Mucosa of rectum (tissue), 2 donors: ENCODE results near the gene SAMD11.

Source experiments
- H3K27ac ChIP-seq, 2 donors: one replicate each; pipeline ENCODE4 v1.7.0; 2013; ENCODE audit warnings: inconsistent platforms in 2 of 2, low read depth in 2 of 2, low read length in 2 of 2
- H3K27me3 ChIP-seq, 2 donors: one replicate each; pipeline ENCODE4 v1.7.0; 2013; ENCODE audit warnings: low read length in 2 of 2; ENCODE audit not compliant: control insufficient read depth in 2 of 2, insufficient read depth in 2 of 2
- H3K36me3 ChIP-seq, 2 donors: one replicate each; pipeline ENCODE4 v1.7.0; 2013; ENCODE audit warnings: low read length in 2 of 2; ENCODE audit not compliant: control insufficient read depth in 2 of 2, insufficient read depth in 2 of 2
- H3K4me1 ChIP-seq, 2 donors: one replicate each; pipeline ENCODE4 v1.7.0; 2013; ENCODE audit warnings: low read length in 2 of 2, mild to moderate bottlenecking in 1 of 2; ENCODE audit not compliant: control insufficient read depth in 2 of 2, insufficient read depth in 2 of 2
- H3K4me3 ChIP-seq, 2 donors: one replicate each; pipeline ENCODE4 v1.7.0; 2013; ENCODE audit warnings: low read length in 2 of 2
- H3K9ac ChIP-seq, 2 donors: one replicate each; pipeline ENCODE4 v1.7.0; 2013; ENCODE audit warnings: low read length in 2 of 2, low read depth in 1 of 2, mild to moderate bottlenecking in 1 of 2
- H3K9me3 ChIP-seq, 2 donors: one replicate each; pipeline ENCODE4 v1.7.0; 2013; ENCODE audit warnings: low read length in 2 of 2; ENCODE audit not compliant: control insufficient read depth in 2 of 2
- donor health status: healthy.
- donor health status: Normal muscosa, but diverticular disease.

The SAMD11 gene

DNA sequence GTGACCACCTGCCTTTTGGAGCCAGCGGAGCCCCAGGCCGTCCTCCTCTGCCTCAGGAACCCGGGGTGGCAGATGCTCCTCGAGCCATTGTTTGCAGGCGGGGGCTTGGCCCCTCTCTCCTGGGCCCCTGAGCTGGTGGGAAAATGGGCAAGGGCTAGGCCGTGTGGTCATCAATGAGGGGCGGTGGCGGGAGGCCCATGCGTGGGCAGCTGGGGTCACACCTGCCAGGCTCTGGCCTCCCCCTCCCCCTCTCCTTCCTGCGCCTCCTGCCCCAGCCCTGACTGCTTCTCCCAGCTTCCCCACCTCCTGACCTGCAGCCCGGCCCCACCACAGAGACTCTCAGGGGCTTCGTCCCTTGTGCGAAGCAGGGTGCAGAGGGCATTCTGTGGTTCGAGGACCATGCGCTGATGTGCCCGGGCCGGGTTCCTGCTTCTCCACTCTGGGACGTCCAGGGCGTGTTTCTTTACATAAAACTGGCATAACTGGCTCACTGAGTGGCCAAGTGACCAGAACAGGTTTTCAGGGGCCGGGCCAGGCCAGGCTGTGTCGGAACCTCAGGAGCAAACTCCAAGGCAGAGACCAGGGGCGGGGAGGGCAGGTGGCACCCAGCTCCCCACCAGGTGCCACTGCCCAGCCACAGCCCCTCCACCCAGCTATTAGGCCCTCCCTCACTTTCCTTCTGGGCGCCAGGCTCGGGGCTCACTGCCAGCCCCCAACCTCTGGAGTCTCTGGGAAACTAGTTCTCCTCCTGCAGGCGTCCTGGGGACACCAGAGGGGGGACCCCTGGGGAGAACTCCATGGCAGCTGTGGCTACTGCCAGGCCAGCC, 9.3 kb downstream of the SAMD11 start:
- H3K9ac ChIP-seq: no peak overlapping the region
- H3K4me3 ChIP-seq: no peak overlapping the region
- peaks cover 0 to 14% of the 10 kb centered on the region in 2 donors for H3K4me1 ChIP-seq
- H3K27me3 ChIP-seq: peaks cover 37 to 66% of the 10 kb centered on the region in 2 donors
- no peak overlapping the region for H3K27ac ChIP-seq
- no peaks in the 10 kb centered on the region for H3K36me3 ChIP-seq
- H3K9me3 ChIP-seq: no peaks in the 10 kb centered on the region

- Histone ChIP-seq H3K9ac (no peak overlapping the region), H3K4me3 (no peak overlapping the region), H3K27ac (no peak overlapping the region), H3K4me1 (peaks cover 0 to 14% of the 10 kb centered on the region in 2 donors), H3K27me3 (peaks cover 40 to 66% of the 10 kb centered on the region in 2 donors), H3K36me3 (no peaks in the 10 kb centered on the region), H3K9me3 (no peaks in the 10 kb centered on the region)
Measured at GRCh38 chr1:933603-933940, 9.8 kb downstream of the SAMD11 start.

DNA sequence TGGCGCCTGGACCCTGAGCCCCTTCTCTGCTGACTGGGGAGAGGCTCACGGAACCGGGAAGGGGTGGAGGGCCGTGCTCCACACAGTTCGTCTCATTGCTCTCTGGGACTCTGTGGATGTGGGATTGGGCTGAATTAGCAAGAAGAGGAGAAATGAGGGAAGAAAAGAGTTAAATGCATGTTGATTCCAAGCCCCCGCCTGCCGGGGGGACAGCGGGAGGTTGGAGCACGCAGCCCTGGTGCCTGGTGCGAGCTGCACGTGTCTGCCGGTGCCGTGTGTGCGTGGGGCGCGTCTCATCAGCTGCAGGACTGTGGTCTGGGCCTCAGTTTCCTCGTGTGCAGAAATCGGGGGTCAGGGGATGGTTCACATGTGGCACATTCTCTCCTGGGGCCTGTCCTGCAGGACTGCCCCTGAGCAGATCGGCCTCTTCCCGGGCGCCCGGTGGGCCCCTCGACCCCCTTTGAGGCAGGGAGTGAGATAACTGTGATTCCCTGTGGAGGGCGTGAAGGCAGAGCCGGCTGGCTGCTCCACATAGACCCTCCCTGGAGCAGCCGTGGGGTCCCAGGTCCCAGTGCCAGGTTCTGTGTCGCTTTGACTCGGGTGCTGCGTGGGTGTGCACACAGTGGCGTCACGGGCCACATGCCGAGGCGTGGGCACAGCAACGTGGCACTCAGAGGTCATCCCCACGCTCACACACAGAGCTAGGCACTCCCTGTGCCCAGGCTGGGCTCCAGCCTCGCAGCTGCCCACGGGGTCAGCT, 11.4 kb downstream of the SAMD11 start:
- Histone ChIP-seq H3K4me1 (peaks cover 4 to 14% of the 10 kb centered on the region in 2 donors), H3K9ac (no peak overlapping the region), H3K36me3 (no peaks in the 10 kb centered on the region), H3K9me3 (no peaks in the 10 kb centered on the region), H3K27ac (no peak overlapping the region), H3K4me3 (no peak overlapping the region), H3K27me3 (peaks cover 43 to 72% of the 10 kb centered on the region in 2 donors)

DNA sequence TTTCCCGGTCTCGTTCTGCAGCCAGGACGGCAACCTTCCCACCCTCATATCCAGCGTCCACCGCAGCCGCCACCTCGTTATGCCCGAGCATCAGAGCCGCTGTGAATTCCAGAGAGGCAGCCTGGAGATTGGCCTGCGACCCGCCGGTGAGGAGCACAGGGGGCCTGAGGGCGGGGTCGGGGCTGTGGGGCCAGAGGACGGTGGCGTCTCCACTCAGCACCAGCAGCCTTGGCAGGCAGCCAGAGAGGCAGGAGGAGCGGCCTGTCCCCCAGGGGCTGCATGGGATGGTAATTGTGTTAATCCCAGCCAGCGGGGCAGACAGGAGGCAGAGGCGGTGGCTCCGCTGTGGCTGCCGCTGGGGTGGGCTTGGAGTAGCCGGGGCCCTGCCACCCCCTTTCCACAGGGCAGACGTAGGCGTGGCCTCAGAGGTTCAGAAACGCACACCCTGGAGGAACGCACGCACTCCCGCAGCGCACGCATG, 12.1 kb downstream of the SAMD11 start:
- H3K4me1 ChIP-seq: peaks cover 8 to 20% of the 10 kb centered on the region in 2 donors
- no peak overlapping the region for H3K27ac ChIP-seq
- H3K27me3 ChIP-seq: peaks cover 43 to 71% of the 10 kb centered on the region in 2 donors
- H3K36me3 ChIP-seq: no peaks in the 10 kb centered on the region
- H3K4me3 ChIP-seq: no peak overlapping the region
- no peaks in the 10 kb centered on the region for H3K9me3 ChIP-seq
- H3K9ac ChIP-seq: no peak overlapping the region

DNA sequence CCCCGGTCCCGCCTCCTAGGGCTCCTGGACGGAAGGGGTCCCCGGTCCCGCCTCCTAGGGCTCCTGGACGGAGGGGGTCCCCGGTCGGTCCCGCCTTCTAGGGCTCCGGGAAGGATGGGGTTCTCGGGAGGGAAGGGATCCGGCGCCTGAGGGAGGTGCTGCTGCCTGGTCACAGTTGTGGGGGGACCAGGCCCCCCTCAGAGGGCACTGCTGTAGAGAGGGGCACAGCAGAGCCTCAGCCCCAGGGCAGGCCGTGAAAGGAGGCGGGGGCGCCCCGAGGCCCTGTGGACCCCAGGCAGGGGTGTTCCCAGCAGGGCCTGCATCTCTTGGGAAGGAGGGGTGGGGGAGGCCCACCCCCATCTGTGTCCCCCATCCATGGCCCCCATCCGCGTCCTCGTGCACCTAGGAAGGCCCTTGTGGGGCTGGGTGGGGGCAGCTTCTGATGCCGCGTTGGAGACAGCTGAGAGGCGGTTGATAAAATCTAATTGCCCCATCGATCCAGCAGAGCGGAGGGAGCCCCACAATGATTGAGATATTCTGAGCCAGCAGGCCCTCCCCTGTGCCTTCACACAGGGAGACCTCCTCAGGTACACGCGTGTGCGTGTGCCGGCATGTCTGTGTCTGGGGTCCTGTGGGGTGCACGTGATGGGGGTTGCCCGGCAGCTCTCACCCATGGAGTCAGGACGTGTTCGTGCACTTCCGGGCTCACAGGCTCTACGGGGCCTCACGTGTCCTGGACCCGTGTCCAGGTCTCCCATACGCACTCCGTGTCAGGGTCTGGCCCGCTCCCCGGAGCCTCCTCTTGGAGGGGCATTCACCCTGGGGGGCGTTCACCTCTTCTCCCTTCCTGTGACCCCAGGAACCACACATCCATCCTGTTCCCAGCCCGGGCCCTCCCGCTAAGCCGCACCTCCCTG, 12.9 kb downstream of the SAMD11 start:
- Histone ChIP-seq H3K9me3 (no peaks in the 10 kb centered on the region), H3K9ac (no peak overlapping the region), H3K27me3 (peaks cover 45 to 71% of the 10 kb centered on the region in 2 donors), H3K27ac (no peak overlapping the region), H3K4me3 (no peak overlapping the region), H3K36me3 (no peaks in the 10 kb centered on the region), H3K4me1 (peaks cover 15 to 26% of the 10 kb centered on the region in 2 donors)

DNA sequence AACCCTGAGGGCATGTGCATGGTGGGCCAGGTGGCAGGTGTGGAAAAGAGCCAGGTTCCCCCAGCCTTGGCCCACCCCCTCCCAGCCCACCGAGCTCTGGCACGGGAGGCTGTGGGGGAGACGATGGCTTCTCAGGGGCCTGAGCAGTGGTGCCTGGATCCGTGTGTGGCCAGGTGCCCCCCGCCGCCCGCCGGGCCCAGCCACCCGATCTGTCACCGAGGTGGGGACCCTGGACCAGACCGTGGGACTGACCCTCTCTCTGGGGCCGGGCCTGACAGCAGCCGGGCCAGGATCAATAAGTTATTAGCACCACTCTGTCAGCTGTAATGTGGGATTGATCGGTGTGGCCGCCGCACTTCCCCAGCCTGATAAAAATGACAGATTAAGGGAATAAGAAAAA, 13.8 kb downstream of the SAMD11 start:
- Histone ChIP-seq H3K9ac (no peak overlapping the region), H3K27ac (no peak overlapping the region), H3K36me3 (no peaks in the 10 kb centered on the region), H3K4me1 (peaks cover 15 to 26% of the 10 kb centered on the region in 2 donors), H3K9me3 (no peaks in the 10 kb centered on the region), H3K4me3 (no peak overlapping the region), H3K27me3 (peaks cover 39 to 63% of the 10 kb centered on the region in 2 donors)

GRCh38 chr1:938088-938683, 14.5 kb downstream of the SAMD11 start:
- Histone ChIP-seq H3K36me3 (no peaks in the 10 kb centered on the region), H3K27ac (no peak overlapping the region), H3K4me1 (peaks cover 15 to 23% of the 10 kb centered on the region in 2 donors), H3K4me3 (no peak overlapping the region), H3K9ac (no peak overlapping the region), H3K9me3 (no peaks in the 10 kb centered on the region), H3K27me3 (peaks cover 40 to 61% of the 10 kb centered on the region in 2 donors)

GRCh38 chr1:938711-939489, 15.2 kb downstream of the SAMD11 start:
- Histone ChIP-seq H3K4me1 (peaks cover 15 to 18% of the 10 kb centered on the region in 2 donors), H3K9me3 (no peaks in the 10 kb centered on the region), H3K36me3 (no peaks in the 10 kb centered on the region), H3K27ac (no peak overlapping the region), H3K4me3 (no peak overlapping the region), H3K27me3 (peaks cover 41 to 58% of the 10 kb centered on the region in 2 donors), H3K9ac (no peak overlapping the region)

GRCh38 chr1:939511-940106, 15.9 kb downstream of the SAMD11 start:
- Histone ChIP-seq H3K4me1 (peaks cover 15 to 18% of the 10 kb centered on the region in 2 donors), H3K4me3 (no peak overlapping the region), H3K9me3 (no peaks in the 10 kb centered on the region), H3K9ac (no peak overlapping the region), H3K27ac (no peak overlapping the region), H3K36me3 (no peaks in the 10 kb centered on the region), H3K27me3 (peaks cover 41 to 58% of the 10 kb centered on the region in 2 donors)
